ENCODE results near the gene TMEM11. TPM values are rescaled to one million over a fixed set of nuclear protein-coding genes. Genes with fewer than 3 reads are reported as not detected.

TMEM11 gene
- total and polyA plus RNA-seq, 4 donors: 9.3 to 20.8 (median 11.6) TPM

DNA sequence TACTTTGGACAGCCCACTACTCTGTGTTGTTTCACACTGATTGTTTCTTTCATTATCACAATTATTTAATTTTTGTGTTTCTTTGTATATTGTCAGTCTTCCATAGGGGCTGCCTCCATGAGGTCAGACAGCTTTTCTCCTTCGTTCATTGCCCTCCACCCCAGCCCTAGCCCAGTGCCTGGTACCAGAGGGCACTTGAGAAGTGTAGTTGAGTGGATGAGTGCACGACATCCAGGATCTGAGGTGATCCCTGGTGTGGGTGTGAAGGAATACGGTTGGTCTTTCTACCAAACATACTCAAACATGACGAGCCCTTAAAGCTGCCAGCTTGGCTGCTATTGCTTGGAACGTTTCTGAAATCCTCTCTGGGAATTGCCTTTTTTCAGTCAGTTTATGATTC, 49.3 kb downstream of the TMEM11 start (continued):
- TF ChIP-seq FOXA1 (IDR thresholded peaks at IDR 0.05): no peak
- TF ChIP-seq, protein P1, sequence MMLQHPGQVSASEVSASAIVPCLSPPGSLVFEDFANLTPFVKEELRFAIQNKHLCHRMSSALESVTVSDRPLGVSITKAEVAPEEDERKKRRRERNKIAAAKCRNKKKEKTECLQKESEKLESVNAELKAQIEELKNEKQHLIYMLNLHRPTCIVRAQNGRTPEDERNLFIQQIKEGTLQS (IDR thresholded peaks at IDR 0.05): no peak

DNA sequence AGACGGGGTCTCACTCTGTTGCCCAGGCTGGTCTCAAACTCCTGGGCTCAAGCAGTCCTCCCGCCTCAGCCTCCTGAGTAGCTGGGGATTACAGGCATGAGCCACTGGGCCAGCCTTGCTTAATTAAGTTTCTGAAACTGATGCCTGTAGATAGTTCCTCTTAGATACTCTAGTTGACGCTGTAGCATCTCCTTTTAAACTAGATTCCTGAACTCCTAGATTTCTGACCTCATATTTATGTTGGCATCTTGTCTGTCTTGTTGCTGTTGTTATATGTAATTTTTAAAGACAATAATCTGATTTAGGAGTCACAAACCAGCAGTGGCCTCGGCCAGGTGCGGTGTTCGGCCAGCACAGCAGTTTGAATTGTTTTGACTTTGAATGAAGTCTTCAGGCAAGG, 49.7 kb downstream of the TMEM11 start:
- 95% methylated on average over 6 of the region's 6 CpGs for WGBS
- peaks cover 0 to 19% (median 15%) of the 10 kb centered on the region in 4 donors for H3K4me1 ChIP-seq (ENCODE audit: control insufficient read depth in 4 of 4, insufficient read depth in 4 of 4, low read length in 3 of 4)
- TF ChIP-seq JUND (IDR thresholded peaks at IDR 0.05): no peak

DNA sequence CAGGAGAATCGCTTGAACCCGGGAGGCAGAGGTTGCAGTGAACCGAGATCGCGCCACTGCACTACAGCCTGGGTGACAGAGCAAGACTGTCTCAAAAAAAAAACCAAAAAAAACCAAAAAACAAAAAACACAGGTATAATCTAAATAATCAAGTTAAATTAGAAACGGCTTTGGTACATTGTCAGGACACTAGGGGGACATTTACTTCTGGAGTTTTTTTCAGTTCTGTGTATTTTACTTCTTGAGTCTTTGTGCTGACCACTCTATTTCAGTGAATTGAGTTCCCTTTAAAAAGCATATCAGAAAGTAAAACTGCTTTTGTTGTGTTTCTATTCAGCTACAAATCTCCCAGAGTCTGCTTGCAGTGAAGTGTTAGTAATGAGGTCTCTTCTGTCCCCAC, 50.9 kb downstream of the TMEM11 start:
- Histone ChIP-seq H3K4me3 (ENCODE audit: low read depth in 1 of 3, low read length in 3 of 3) (no peak overlapping the region), H3K27ac (ENCODE audit: low read depth in 1 of 2, low read length in 2 of 2) (no peak overlapping the region), H3K9me3 (ENCODE audit: control insufficient read depth in 4 of 4, low read length in 3 of 4) (no peaks in the 10 kb centered on the region), H3K9ac (ENCODE audit: low read depth in 1 of 2, low read length in 2 of 2) (no peak overlapping the region), H3K4me1 (ENCODE audit: control insufficient read depth in 4 of 4, insufficient read depth in 4 of 4, low read length in 3 of 4) (peaks cover 0 to 19% (median 15%) of the 10 kb centered on the region in 4 donors), H3K27me3 (ENCODE audit: control insufficient read depth in 4 of 4, insufficient read depth in 4 of 4, low read length in 3 of 4) (no peaks in the 10 kb centered on the region), H3K36me3 (ENCODE audit: control insufficient read depth in 4 of 4, insufficient read depth in 3 of 4, low read depth in 1 of 4, low read length in 3 of 4) (no peaks in the 10 kb centered on the region)
- DNase-seq (ENCODE audit: low spot score): no peak
- WGBS: 95% methylated on average over 6 of the region's 6 CpGs
- TF ChIP-seq, protein P2, sequence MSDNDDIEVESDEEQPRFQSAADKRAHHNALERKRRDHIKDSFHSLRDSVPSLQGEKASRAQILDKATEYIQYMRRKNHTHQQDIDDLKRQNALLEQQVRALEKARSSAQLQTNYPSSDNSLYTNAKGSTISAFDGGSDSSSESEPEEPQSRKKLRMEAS (IDR thresholded peaks at IDR 0.05): no peak
- no peak for TF ChIP-seq NR2F2 (IDR thresholded peaks at IDR 0.05)
- TF ChIP-seq HNF4A (conservative IDR thresholded peaks at IDR 0.05): no peak

More for the DNA sequence above, 49.7 kb downstream of the TMEM11 start:
- no peaks in the 10 kb centered on the region for H3K36me3 ChIP-seq (ENCODE audit: control insufficient read depth in 4 of 4, insufficient read depth in 3 of 4, low read depth in 1 of 4, low read length in 3 of 4)
- H3K27me3 ChIP-seq (ENCODE audit: control insufficient read depth in 4 of 4, insufficient read depth in 4 of 4, low read length in 3 of 4): no peaks in the 10 kb centered on the region
- no peak overlapping the region for H3K4me3 ChIP-seq (ENCODE audit: low read depth in 1 of 3, low read length in 3 of 3)
- no peaks in the 10 kb centered on the region for H3K9me3 ChIP-seq (ENCODE audit: control insufficient read depth in 4 of 4, low read length in 3 of 4)
- H3K27ac ChIP-seq (ENCODE audit: low read depth in 1 of 2, low read length in 2 of 2): no peak overlapping the region
- H3K9ac ChIP-seq (ENCODE audit: low read depth in 1 of 2, low read length in 2 of 2): no peak overlapping the region
- DNase-seq (ENCODE audit: low spot score): no peak

DNA sequence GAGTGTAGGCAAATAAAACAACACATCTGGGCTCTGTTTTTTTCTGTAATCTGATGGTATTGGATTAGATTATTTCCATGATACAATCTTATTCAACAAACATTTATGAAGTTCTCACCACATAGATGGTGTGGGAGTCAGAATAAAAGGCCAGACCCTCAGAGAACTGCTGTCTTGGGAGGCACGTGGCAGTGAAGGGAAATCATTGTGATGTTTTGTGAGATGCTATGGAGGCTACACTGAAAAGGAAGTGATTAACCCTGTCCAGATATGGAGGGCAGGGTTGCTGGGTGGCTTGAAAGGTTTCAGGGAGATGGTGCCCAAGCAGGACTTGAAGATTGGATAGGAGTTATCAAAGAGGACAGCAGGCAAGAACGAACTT, 51.6 kb downstream of the TMEM11 start:
- DNase-seq (ENCODE audit: low spot score): no peak
- Histone ChIP-seq H3K9ac (ENCODE audit: low read depth in 1 of 2, low read length in 2 of 2) (no peak overlapping the region), H3K27ac (ENCODE audit: low read depth in 1 of 2, low read length in 2 of 2) (peak overlapping the region in 1 of 2 donors; percentile 21), H3K4me1 (ENCODE audit: control insufficient read depth in 4 of 4, insufficient read depth in 4 of 4, low read length in 3 of 4) (peaks cover 0 to 19% (median 15%) of the 10 kb centered on the region in 4 donors), H3K4me3 (ENCODE audit: low read depth in 1 of 3, low read length in 3 of 3) (no peak overlapping the region), H3K9me3 (ENCODE audit: control insufficient read depth in 4 of 4, low read length in 3 of 4) (no peaks in the 10 kb centered on the region), H3K27me3 (ENCODE audit: control insufficient read depth in 4 of 4, insufficient read depth in 4 of 4, low read length in 3 of 4) (no peaks in the 10 kb centered on the region), H3K36me3 (ENCODE audit: control insufficient read depth in 4 of 4, insufficient read depth in 3 of 4, low read depth in 1 of 4, low read length in 3 of 4) (no peaks in the 10 kb centered on the region)
- peak in 1 of 2 donors; percentile 1 for TF ChIP-seq RXRA (IDR thresholded peaks at IDR 0.05)
- TF ChIP-seq, protein P2 (IDR thresholded peaks at IDR 0.05): no peak
- 71% methylated on average over 2 of the region's 2 CpGs for WGBS

DNA sequence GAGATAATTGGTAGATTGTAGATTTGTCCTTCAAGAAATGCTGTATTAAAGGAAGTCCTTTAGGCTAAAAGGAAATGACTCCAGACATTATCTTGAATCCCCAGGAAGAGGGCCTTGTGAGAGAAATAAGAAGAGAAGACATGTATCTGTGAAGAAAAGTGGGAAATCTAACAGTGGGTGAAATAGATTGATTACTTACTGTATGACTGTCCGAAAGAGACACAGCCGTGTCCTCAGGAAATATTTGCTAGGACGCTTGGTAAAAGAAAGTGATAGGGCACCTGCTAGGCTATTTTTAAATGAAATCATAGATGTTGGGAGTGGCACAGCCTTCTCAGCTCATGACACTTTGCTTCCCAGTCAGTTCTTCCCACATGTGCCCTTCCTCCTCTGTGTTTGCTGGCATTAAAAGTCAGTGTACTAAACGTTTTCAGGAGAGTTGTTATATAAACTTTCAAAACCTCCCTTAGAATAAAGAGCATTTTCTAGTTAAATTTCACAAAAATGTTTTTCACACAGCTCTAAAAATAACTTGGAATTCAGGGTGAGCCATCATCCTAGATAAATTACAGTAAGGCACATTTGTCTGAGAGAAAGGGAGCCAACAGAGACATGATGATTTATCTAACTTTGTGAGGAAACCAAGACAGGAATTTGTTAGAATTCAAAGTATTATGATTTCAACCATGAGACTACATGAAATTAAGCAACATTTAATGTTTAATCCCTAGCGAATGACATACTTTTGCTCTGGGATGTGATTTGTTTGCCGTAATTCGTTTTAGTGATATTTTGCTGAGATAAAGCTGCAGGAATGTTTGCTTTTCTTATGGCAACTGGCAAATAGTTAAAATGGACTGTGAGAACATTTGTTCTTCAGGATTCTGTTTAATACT, 52.2 kb downstream of the TMEM11 start:
- WGBS: 31% methylated on average over 7 of the region's 7 CpGs
- H3K9ac ChIP-seq (ENCODE audit: low read depth in 1 of 2, low read length in 2 of 2): no peak overlapping the region

More for the DNA sequence above, 52.2 kb downstream of the TMEM11 start:
- peaks cover 0 to 16% (median 14%) of the 10 kb centered on the region in 4 donors for H3K4me1 ChIP-seq (ENCODE audit: control insufficient read depth in 4 of 4, insufficient read depth in 4 of 4, low read length in 3 of 4)
- peak overlapping the region; percentile 21 to 50 for H3K27ac ChIP-seq (ENCODE audit: low read depth in 1 of 2, low read length in 2 of 2)
- H3K4me3 ChIP-seq (ENCODE audit: low read depth in 1 of 3, low read length in 3 of 3): no peak overlapping the region
- TF ChIP-seq RXRA (IDR thresholded peaks at IDR 0.05) (peak in 1 of 2 donors; percentile 40), RAD21 (IDR thresholded peaks at IDR 0.05) (peak in 1 of 2 donors; percentile 6), HNF4A (conservative IDR thresholded peaks at IDR 0.05) (peak in 1 of 2 donors; percentile 30), FOXA2 (IDR thresholded peaks at IDR 0.05) (no peak), JUND (IDR thresholded peaks at IDR 0.05) (peak in 1 of 2 donors; percentile 48), YY1 (IDR thresholded peaks at IDR 0.05) (peak; percentile 70), EGR1 (IDR thresholded peaks at IDR 0.05; ENCODE audit: low read depth in 2 of 2) (peak in 1 of 2 donors; percentile 20)
- TF ChIP-seq, protein P2 (IDR thresholded peaks at IDR 0.05): peak; percentile 49
- TF ChIP-seq, protein P3, sequence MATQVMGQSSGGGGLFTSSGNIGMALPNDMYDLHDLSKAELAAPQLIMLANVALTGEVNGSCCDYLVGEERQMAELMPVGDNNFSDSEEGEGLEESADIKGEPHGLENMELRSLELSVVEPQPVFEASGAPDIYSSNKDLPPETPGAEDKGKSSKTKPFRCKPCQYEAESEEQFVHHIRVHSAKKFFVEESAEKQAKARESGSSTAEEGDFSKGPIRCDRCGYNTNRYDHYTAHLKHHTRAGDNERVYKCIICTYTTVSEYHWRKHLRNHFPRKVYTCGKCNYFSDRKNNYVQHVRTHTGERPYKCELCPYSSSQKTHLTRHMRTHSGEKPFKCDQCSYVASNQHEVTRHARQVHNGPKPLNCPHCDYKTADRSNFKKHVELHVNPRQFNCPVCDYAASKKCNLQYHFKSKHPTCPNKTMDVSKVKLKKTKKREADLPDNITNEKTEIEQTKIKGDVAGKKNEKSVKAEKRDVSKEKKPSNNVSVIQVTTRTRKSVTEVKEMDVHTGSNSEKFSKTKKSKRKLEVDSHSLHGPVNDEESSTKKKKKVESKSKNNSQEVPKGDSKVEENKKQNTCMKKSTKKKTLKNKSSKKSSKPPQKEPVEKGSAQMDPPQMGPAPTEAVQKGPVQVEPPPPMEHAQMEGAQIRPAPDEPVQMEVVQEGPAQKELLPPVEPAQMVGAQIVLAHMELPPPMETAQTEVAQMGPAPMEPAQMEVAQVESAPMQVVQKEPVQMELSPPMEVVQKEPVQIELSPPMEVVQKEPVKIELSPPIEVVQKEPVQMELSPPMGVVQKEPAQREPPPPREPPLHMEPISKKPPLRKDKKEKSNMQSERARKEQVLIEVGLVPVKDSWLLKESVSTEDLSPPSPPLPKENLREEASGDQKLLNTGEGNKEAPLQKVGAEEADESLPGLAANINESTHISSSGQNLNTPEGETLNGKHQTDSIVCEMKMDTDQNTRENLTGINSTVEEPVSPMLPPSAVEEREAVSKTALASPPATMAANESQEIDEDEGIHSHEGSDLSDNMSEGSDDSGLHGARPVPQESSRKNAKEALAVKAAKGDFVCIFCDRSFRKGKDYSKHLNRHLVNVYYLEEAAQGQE (IDR thresholded peaks at IDR 0.05): peak; percentile 17
- TF ChIP-seq, protein P4, sequence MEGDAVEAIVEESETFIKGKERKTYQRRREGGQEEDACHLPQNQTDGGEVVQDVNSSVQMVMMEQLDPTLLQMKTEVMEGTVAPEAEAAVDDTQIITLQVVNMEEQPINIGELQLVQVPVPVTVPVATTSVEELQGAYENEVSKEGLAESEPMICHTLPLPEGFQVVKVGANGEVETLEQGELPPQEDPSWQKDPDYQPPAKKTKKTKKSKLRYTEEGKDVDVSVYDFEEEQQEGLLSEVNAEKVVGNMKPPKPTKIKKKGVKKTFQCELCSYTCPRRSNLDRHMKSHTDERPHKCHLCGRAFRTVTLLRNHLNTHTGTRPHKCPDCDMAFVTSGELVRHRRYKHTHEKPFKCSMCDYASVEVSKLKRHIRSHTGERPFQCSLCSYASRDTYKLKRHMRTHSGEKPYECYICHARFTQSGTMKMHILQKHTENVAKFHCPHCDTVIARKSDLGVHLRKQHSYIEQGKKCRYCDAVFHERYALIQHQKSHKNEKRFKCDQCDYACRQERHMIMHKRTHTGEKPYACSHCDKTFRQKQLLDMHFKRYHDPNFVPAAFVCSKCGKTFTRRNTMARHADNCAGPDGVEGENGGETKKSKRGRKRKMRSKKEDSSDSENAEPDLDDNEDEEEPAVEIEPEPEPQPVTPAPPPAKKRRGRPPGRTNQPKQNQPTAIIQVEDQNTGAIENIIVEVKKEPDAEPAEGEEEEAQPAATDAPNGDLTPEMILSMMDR (IDR thresholded peaks at IDR 0.05; ENCODE audit: low read depth, low read length, missing input control): no peak
- DNase-seq (ENCODE audit: low spot score): no peak
- no peaks in the 10 kb centered on the region for H3K36me3 ChIP-seq (ENCODE audit: control insufficient read depth in 4 of 4, insufficient read depth in 3 of 4, low read depth in 1 of 4, low read length in 3 of 4)
- no peaks in the 10 kb centered on the region for H3K9me3 ChIP-seq (ENCODE audit: control insufficient read depth in 4 of 4, low read length in 3 of 4)
- H3K27me3 ChIP-seq (ENCODE audit: control insufficient read depth in 4 of 4, insufficient read depth in 4 of 4, low read length in 3 of 4): no peaks in the 10 kb centered on the region

All from liver (tissue), 9 donors.